K562 (cell line): ENCODE data around the gene CENPN. TPM values are rescaled to one million over a fixed set of nuclear protein-coding genes. Genes with fewer than 3 reads are reported as not detected.

Experiments
- FOXA3 ChIP-seq, 2 experiments: fragments of 450-650 bp in 1 of 2; sonication (generic) in 1 of 2; formaldehyde crosslinking; IDR thresholded peaks in 1 of 2; conservative IDR thresholded peaks in 1 of 2; 2 replicates each; pipeline versions ENCODE4 v1.4.0 to v1.8.0; 2020 to 2022; ENCODE audit warnings: mild to moderate bottlenecking in 2 of 2, missing genetic modification reagents in 1 of 2
- MLLT1 ChIP-seq, 2 experiments: fragments of 450-650 bp; IDR thresholded peaks; 2 replicates each; pipeline ENCODE4 v1.6.1; 2016
- NFATC3 ChIP-seq: fragments of 450-650 bp; IDR thresholded peaks from 2 replicates; pipeline ENCODE4 v1.6.1; 2017; ENCODE audit warnings: mild to moderate bottlenecking
- REST ChIP-seq, 2 experiments: fragments of 450-650 bp; formaldehyde crosslinking in 1 of 2; IDR thresholded peaks; 2 replicates each; pipeline versions ENCODE4 v1.4.0 to v1.6.1; 2014 to 2020; ENCODE audit warnings: mild to moderate bottlenecking in 2 of 2, borderline replicate concordance in 1 of 2, low read depth in 1 of 2
- SIN3A ChIP-seq, 2 experiments: fragments of 150-350 bp in 1 of 2; IDR thresholded peaks; 2 replicates each; pipeline ENCODE4 v1.6.1; 2011 to 2016; ENCODE audit warnings: borderline replicate concordance in 2 of 2, low read depth in 2 of 2, low read length in 2 of 2, mild to moderate bottlenecking in 2 of 2, moderate library complexity in 2 of 2; ENCODE audit not compliant: control insufficient read depth in 1 of 2
- ZC3H8 ChIP-seq: fragments of 450-650 bp; IDR thresholded peaks from 2 replicates; pipeline ENCODE4 v1.6.1; 2017
- ZNF143 ChIP-seq: sonication (generic); formaldehyde crosslinking; IDR thresholded peaks from 2 replicates; pipeline ENCODE4 v1.9.0; 2022; ENCODE audit warnings: mild to moderate bottlenecking, missing genetic modification reagents
- ZNF764 ChIP-seq: fragments of 250-450 bp; sonication (Bioruptor Pico); IDR thresholded peaks from 2 replicates; pipeline ENCODE4 v1.4.0; 2020; ENCODE audit warnings: low read depth, mild to moderate bottlenecking, moderate library complexity
- polyA plus RNA-seq, 8 experiments: library from polyadenylated mRNA; depleted of rRNA in 4 of 8; stranded (reverse) in 5 of 8; unstranded in 3 of 8; fragments of >200 nt; fragmentation: Nextera tagmentation in 2 of 8; fragmentation: Illumina TruSeq in 1 of 8; extraction: Ambion mirVana in 2 of 8; extraction: Trizol in 1 of 8; gene quantifications; 2 replicates each; pipeline versions ENCODE4 v1.2.1 to v1.2.3, GENCODE V29; 2011 to 2014; ENCODE audit warnings: inconsistent platforms in 1 of 8, missing spikeins in 1 of 8
- total RNA-seq, 7 experiments: library from RNA; depleted of rRNA in 6 of 7; stranded (reverse); fragments of >200 nt in 6 of 7; fragmentation: Illumina TruSeq in 2 of 7; extraction: Trizol in 2 of 7; gene quantifications; 2 replicates each; pipeline versions ENCODE4 v1.2.1 to v1.2.3, GENCODE V29; 2011 to 2021; ENCODE audit warnings: low replicate concordance in 1 of 7
- TF ChIP-seq, protein P1 (sequence below): IDR thresholded peaks from 2 replicates; pipeline ENCODE4 v1.6.1; 2016; ENCODE audit warnings: missing genetic modification characterization, missing compliant biosample characterization

Gene CENPN
- total and polyA plus RNA-seq, 9 of the 15 experiments (the other 6 are each of a cell fraction or from before 2014, with no cell fraction given): 92.3 to 384 (median 140) TPM

GRCh38 chr16:81005610-81006161 is 1.3 kb upstream of the CENPN start (continued):
- no peak for TF ChIP-seq REST (IDR thresholded peaks at IDR 0.05; ENCODE audit: borderline replicate concordance)
- no peak for TF ChIP-seq REST (CRISPR knock-in tag; IDR thresholded peaks at IDR 0.05; ENCODE audit: low read depth)
- no peak for TF ChIP-seq ZNF764 (CRISPR knock-in tag)
- peak in 1 of 2 experiments; percentile 37; a peak in 2 of 4 replicates for TF ChIP-seq SIN3A (IDR thresholded peaks at IDR 0.05; ENCODE audit: borderline replicate concordance in 2 of 2, control insufficient read depth in 1 of 2, low read depth in 2 of 2, low read length in 2 of 2)
- TF ChIP-seq ZC3H8: 0 out of 2 replicates have a peak, but pooled peaks have one; percentile 44
- peak in 1 of 2 experiments; percentile 51; a peak in 1 of 4 replicates for TF ChIP-seq FOXA3 (CRISPR knock-in tag; conservative IDR thresholded peaks at IDR 0.05 in 1 of 2, IDR thresholded peaks at IDR 0.05 in 1 of 2)
- TF ChIP-seq, protein P1, sequence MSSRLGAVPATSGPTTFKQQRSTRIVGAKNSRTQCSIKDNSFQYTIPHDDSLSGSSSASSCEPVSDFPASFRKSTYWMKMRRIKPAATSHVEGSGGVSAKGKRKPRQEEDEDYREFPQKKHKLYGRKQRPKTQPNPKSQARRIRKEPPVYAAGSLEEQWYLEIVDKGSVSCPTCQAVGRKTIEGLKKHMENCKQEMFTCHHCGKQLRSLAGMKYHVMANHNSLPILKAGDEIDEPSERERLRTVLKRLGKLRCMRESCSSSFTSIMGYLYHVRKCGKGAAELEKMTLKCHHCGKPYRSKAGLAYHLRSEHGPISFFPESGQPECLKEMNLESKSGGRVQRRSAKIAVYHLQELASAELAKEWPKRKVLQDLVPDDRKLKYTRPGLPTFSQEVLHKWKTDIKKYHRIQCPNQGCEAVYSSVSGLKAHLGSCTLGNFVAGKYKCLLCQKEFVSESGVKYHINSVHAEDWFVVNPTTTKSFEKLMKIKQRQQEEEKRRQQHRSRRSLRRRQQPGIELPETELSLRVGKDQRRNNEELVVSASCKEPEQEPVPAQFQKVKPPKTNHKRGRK: 0 out of 2 replicates have a peak, but pooled peaks have one; percentile 33
- TF ChIP-seq NFATC3: no peak
- TF ChIP-seq ZNF143 (CRISPR knock-in tag): peak; percentile 47; the same call in 1 of the 2 replicates
- TF ChIP-seq MLLT1 (IDR thresholded peaks at IDR 0.05): 0 out of 4 replicates have a peak, but pooled peaks of 1 of the 2 experiments have one; percentile 18
